Neutrophil (primary cell): Measurements from ENCODE around the gene TST.

ENCODE experiments used
- H3K27ac ChIP-seq: fragments of 200-600 bp; sonication (generic); 2 replicates; pipeline ENCODE4 v1.5.1; 2016; ENCODE audit warnings: mild to moderate bottlenecking, moderate library complexity
- H3K27me3 ChIP-seq: fragments of 200-600 bp; sonication (generic); 2 replicates; pipeline ENCODE4 v1.6.0; 2016; ENCODE audit warnings: mild to moderate bottlenecking
- H3K36me3 ChIP-seq: fragments of 200-600 bp; sonication (generic); 2 replicates; pipeline ENCODE4 v1.5.1; 2017
- H3K4me1 ChIP-seq, 2 experiments: fragments of 200-600 bp in 1 of 2; sonication (generic) in 1 of 2; 1 replicate in 1 of 2; 2 replicates in 1 of 2; pipeline versions ENCODE4 v1.5.1 to v1.6.1; 2013 to 2016; ENCODE audit warnings: low read depth in 1 of 2, low read length in 1 of 2, mild to moderate bottlenecking in 1 of 2, moderate library complexity in 1 of 2; ENCODE audit not compliant: control insufficient read depth in 1 of 2, insufficient read depth in 1 of 2
- H3K4me3 ChIP-seq, 2 experiments: fragments of 200-600 bp in 1 of 2; sonication (generic) in 1 of 2; 1 replicate in 1 of 2; 2 replicates in 1 of 2; pipeline ENCODE4 v1.5.1; 2013 to 2016; ENCODE audit warnings: low read depth in 1 of 2, low read length in 1 of 2, mild to moderate bottlenecking in 1 of 2, moderate library complexity in 1 of 2
- H3K9me3 ChIP-seq: fragments of 200-600 bp; sonication (generic); 2 replicates; pipeline ENCODE4 v1.5.1; 2016
- CTCF ChIP-seq: fragments of 200-600 bp; sonication (generic); IDR thresholded peaks from 2 replicates; pipeline ENCODE4 v1.5.1; 2016; ENCODE audit warnings: antibody characterized with exemption

The TST gene

GRCh38 chr22:37039466-37039865 is 20.2 kb upstream of the TST start:
- Histone ChIP-seq H3K27ac (no peak overlapping the region), H3K27me3 (peaks cover 5% of the 10 kb centered on the region), H3K9me3 (no peaks in the 10 kb centered on the region), H3K4me3 (no peak overlapping the region), H3K36me3 (no peaks in the 10 kb centered on the region), H3K4me1 (no peaks in the 10 kb centered on the region)
- TF ChIP-seq CTCF, result no peak

GRCh38 chr22:37037669-37038068 is 18.4 kb upstream of the TST start:
- H3K27me3 ChIP-seq, result peaks cover 5% of the 10 kb centered on the region
- H3K36me3 ChIP-seq, result no peaks in the 10 kb centered on the region
- H3K4me1 ChIP-seq, result peaks cover 11 to 13% of the 10 kb centered on the region in 2 experiments
- no peak overlapping the region for H3K4me3 ChIP-seq
- H3K9me3 ChIP-seq, result no peaks in the 10 kb centered on the region
- no peak for TF ChIP-seq CTCF
- no peak overlapping the region for H3K27ac ChIP-seq

- H3K9me3 ChIP-seq, result no peaks in the 10 kb centered on the region
- no peak overlapping the region for H3K4me3 ChIP-seq
- no peak overlapping the region for H3K27ac ChIP-seq
- peaks cover 19 to 22% of the 10 kb centered on the region in 2 experiments for H3K4me1 ChIP-seq
- peaks cover 5% of the 10 kb centered on the region for H3K27me3 ChIP-seq
- no peaks in the 10 kb centered on the region for H3K36me3 ChIP-seq
- no peak for TF ChIP-seq CTCF
Observed at GRCh38 chr22:37036655-37037377, 17.6 kb upstream of the TST start.

GRCh38 chr22:37033605-37034430 is 14.6 kb upstream of the TST start:
- peaks cover 5% of the 10 kb centered on the region for H3K27me3 ChIP-seq
- peaks cover 22% of the 10 kb centered on the region for H3K36me3 ChIP-seq
- no peaks in the 10 kb centered on the region for H3K9me3 ChIP-seq
- no peak overlapping the region for H3K27ac ChIP-seq
- no peak for TF ChIP-seq CTCF
- H3K4me1 ChIP-seq, result peaks cover 23% of the 10 kb centered on the region in 2 experiments
- H3K4me3 ChIP-seq, result no peak overlapping the region

GRCh38 chr22:37032535-37033460 is 13.6 kb upstream of the TST start:
- peaks cover 23% of the 10 kb centered on the region in 2 experiments for H3K4me1 ChIP-seq

More at GRCh38 chr22:37032535-37033460, 13.6 kb upstream of the TST start:
- no peak overlapping the region for H3K4me3 ChIP-seq
- H3K27ac ChIP-seq, result peak overlapping the region; percentile 59
- peaks cover 5% of the 10 kb centered on the region for H3K27me3 ChIP-seq
- no peaks in the 10 kb centered on the region for H3K9me3 ChIP-seq
- peaks cover 30% of the 10 kb centered on the region for H3K36me3 ChIP-seq
- TF ChIP-seq CTCF, result no peak
